Fibroblast of skin of right biceps (primary cell): ENCODE data around the gene DPF3.

Experiments used
- DNase-seq: peaks from one replicate; pipeline ENCODE4 v3.0.0-alpha.2; 2013

The DPF3 gene

DNA sequence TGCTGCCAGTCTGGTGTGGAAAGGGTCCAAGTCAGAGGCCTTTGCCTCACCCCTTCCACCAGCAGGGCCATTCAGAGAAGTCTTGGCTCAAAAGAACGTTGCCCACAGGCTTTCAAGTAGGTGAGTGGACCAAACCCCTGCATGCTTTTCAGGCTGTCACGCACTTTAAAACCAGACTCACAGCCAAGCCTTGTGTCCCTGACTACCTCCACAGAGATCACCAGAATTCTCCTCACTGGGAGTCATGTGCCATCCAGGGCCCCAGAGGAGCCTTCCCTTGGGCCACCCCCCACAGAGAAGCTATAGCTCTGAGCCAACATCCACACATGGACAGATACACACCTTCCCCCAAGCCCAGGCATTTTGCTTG, 283.1 kb downstream of the DPF3 start:
- DNase-seq, result peak; percentile 53

DNA sequence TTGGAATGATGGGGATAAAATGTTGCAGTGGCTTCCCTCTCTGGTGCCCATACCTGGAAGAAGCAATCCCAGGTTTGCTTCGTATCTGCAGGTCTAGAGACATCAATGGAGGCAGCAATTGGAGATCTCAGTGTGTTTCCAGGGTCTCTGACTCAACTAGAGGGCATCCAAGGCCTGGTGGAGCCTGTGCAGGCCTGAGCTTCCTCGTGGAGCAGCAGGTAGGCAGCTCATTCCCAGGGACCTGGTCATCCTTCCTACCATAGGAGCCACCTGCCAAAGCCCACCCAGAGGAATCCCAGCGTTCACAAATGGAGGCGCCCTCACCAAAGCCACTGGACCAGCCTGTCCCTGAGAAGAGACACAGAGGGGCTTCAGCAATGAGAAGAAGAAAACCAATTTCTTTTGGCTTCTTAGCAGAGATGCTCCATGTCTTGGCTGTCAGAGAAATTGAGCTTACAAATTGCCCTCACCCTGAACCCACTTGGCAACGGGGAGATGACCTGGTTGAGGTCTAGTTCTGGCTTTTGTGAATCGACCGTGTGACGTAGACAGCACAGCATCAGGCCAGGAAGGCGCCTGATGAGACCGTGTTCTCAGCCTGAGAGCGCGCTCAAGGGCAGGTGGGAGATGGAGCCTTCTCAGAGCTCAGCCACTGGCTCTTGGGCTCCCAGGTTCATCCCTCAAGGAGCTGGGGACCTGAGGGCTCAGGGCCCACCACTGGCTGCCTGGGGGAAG, 283.6 kb downstream of the DPF3 start:
- no peak for DNase-seq

DNA sequence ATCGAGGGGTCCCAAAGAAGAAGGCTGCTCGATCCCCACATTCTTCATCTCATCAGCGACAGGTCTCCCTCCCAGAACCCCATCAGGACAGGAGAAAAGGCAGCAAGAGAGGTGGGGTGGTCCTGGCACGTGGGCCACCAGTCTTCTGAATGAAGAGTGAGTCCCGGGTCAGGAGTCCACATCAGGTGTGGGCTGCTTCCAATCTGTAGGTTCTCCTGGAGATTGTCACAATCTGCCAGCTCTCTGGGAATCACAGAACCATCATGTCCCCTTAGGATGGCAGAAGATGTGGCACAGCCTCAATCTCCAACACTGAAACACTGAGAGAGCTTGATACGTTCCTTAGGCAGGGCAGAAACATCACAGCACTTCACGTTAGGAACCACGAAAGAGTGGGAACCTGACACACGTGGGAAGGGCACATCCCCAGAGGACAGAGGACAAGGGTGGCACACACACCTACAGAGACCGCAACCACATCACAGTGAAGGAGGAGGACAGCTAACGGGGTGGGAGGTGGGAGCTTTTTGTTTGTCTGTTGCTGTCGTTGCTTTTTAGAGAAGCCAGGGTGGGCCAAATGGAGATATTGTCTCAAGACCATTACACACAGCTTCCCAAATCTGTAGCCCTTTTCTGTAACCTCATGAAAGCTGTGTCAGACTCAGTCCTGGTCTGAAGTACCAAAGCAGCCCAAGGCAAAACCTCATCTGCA, 284.5 kb downstream of the DPF3 start:
- no peak for DNase-seq

DNA sequence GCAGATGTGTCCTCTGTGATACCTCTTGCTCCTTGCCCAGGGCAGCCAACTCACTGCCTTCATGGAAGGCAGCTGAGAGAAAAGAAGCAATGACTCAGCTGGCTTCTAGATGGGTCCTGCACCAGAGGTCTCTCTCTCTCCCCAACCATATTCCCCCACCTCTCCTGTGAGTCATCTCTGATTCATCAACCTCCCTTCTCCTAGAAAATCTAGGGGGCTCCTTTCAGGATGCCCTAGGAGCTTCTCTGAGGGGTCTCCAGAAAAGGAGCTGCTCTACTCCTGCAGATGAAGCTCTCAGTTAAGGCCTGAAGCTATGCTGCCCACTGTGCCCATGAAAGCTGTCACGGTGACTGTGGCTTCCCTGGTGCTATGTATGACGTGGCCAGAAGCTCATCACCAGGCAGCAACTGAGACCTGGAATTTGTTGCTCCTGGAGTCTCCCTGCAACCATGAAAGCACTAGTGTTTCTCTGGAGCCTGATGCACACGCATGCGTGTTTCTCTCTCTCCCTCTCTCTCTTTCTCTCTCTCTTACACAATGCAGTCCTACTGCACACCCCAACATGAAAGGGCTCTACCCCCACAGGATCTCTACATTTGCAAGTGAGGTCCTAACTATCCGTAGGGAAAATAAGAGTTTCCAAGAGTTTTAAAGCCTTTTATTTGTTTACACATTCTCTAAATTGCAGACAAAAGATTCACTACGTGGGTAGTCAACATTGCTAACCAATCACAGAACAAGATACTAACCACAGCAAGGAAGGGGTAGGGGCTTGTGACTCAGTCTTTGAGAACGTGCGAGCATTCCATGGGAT, 285.3 kb downstream of the DPF3 start:
- DNase-seq, result peak; percentile 96

DNA sequence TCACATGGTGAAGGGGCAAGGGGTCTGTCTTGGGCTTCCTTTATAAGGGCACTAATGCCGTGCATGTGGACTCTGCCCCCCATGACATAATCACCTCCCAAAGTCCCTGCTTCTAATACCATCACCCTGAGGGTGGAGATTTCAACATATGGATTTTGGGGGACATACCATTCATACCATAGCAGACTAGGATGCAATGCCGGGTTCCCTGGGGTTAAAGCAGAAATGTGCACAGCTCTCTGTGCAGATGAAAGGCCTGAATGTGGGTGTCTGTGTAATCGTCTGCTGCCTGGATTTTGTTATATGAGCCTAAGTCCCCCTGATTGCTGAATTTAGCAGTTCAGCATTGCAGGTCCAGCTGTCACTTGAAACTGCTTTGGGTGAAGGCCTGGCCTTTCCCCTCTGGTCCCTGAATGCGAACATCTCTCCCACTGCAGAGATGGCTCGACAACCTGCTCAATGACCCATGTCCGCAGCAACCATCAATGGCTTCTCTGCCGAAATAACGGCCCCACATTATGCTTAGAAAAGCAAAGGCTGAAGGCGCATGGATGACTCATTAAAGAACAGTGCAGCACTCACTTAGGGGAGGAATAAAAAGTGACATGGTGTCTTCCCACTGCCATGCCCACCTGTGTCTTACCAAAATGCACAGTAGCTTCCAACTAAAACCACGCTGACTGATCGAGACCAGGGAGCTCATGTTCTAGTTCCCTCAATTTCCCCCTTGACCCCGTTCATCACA, 286.3 kb downstream of the DPF3 start:
- DNase-seq, result peak; percentile 55

DNA sequence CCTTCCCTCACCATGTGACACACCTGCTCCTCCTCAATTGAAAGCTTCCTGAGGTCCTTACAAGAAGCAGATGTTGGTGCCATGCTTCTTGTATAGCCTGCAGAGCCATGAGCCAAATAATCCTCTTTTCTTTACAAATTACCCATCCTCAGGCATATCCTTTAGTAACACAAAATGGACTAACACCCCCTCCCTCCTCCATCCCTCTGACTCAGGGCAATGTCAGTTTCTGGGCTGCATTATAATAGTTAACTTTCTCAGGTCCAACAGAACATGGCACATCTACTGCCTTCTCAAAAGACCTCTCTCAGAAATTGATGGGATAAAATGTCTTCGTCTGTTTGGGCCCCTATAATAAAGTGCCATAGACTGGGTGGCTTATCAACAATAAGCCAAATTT, 287.0 kb downstream of the DPF3 start:
- peak; percentile 22 for DNase-seq

DNA sequence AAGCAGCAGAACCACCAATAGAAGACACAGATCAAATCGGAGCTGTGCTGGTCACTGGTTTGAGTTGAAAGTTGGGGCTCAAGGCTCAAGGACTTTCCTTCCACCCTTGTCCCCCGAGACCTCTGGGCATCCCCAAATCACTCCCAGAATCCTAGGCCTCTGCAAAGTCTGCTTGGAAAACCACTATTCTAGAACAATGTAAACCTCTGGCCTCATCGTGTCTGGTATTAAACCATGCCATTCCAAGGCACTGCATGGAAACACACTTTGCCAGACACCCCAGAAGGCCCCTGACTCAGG, 288.0 kb downstream of the DPF3 start:
- no peak for DNase-seq

DNA sequence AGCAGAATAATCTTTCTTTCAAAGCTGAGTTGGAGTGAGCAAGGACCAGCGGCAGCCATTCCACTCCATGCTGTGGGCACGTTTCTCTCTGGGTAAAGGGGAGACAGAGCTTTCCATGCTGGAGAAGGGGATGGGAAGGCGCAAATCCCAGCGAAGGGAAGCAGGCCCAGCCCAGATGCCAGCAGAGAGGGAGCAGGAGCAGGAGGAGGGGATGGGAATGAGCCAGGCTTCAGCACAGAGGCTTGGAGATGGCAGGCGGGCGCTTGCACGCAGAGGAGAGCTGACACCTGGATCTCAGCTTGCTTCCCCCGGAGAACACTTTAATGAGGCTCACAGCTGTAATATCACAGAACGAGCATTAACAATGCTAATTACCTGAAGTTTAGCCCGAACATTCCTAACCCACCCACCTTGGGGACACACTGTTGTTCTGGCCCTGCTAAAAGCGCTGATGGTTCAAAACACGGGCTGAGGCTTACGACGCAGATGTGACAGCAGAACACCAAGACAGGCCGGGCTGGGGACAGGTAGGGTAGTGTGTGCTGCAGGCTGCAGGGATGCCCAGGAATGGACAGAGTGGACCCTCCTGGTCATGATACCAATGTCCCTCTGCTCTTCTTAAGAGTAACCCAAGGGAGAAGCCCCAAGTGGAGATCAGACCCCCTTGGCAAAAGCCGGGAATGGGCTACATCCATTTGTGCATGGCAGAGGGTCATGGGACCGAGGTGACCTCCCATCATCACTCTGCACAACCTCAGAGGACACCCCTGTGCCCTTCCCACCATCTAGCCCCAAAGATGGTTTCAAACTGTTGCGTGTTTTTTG, 288.6 kb downstream of the DPF3 start:
- DNase-seq, result no peak

DNA sequence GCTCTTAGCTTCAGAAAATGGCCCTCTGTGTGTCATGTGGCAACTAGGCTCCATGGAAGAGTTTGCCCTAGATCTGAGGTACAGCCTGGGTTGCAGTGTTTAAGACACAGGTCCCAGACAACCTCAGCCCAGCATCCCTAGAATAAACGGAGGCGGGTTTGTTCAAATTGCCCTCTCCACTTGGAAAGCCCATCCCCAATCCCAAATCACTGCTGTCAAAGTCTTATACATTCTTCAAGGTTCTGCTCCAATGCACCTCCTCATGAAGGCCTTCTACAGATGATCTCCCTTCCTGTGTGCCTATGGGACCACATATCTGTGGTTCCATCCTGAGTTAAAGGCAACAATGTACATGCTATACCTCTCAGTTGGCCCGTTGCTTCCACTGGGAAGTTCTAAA, 289.8 kb downstream of the DPF3 start:
- DNase-seq, result no peak

DNA sequence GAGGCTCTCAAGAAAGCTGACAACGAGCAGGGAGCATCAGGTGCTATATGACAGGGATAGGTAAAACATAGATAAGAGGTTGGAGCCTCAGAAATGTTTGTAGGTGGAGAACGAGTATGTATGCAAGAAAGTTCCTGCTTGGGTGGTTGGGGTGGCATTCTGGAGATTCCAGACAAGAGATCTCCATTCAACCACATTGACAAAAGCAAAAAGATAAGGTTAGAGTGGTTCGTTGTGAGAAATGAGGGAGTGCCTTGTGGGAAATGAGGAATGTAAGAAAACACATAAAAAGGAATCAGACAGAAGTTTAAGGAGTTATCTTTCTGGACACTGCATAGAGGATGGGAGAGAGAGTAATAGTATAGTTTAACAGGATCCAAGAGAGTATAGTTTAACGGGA, 290.3 kb downstream of the DPF3 start:
- DNase-seq, result peak; percentile 23

DNA sequence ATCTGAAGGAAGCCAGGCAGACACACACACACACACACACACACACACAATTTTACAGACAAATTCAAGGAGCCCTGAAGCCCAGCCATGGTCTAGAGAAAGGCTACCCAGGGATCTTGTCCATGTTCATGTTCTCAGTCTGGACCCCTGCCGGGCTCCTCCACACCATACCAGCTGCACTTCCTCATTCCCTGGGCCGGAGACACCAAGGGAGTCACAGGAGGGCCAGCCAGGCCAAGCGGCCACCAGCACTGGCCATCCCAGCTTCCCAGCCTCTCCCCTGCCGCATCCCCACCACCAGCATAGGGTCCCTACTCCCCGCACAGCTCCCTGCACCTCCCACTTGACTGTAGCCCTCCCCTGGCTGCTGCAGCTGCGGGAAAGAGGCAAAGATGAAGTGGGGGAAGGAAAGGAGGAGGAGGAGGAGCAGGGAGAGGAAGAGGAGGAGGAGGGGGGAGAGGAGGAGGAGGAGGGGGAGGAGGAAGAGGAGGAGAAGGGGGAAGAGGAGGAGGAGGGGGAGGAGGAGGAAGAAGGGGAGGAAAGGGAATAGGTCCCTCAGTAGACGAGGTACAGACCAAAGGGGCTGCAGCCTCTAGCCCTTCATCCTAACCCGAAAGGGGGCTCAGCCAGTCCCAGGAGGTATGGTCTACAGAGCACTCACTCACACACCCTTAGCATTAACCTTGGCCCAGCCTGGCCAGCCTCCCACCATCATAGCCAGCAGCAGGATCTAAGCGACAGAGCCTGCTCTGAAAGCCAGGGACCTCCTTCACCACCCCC, 293.2 kb downstream of the DPF3 start:
- no peak for DNase-seq

DNA sequence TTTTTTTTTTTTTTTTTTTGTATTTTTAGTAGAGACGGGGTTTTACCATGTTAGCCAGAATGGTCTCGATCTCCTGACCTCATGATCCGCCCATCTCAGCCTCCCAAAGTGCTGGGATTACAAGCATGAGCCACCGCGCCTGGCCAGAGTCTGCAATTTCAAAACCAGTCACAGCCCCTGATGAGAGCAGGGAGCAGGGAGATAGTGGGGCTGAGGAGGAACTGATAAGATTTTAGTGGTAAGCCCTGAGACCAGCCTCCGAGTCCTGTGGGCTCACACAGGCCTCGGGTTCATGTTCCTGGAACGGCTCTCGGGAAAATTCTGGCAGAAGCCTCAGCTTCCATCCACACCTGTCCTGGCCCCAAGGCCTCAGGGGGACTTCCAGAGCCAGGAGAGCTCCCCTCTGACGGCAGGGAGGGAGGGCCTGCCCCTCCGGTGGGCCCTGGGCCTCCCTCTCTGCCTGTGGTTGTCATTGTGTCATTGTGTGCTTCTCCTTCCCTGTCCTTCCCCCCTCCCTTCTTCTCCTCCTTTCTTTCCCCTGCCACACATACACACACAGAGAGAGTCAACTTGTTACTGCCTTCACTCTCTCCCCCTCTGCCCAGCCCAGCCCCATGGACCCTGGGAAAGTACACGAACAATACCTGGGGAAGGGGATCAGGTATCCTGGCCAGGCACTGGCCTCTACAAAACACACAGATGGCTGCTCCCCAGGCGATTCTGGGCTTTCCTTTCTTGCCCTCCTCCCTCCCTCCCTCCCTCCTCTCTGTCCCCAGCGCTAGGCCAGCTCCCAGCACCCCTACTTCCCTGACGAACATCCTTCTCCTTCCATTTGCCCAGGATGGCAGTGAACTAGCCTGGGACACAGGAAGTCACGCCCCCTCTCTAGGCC, 294.1 kb downstream of the DPF3 start:
- DNase-seq, result no peak

DNA sequence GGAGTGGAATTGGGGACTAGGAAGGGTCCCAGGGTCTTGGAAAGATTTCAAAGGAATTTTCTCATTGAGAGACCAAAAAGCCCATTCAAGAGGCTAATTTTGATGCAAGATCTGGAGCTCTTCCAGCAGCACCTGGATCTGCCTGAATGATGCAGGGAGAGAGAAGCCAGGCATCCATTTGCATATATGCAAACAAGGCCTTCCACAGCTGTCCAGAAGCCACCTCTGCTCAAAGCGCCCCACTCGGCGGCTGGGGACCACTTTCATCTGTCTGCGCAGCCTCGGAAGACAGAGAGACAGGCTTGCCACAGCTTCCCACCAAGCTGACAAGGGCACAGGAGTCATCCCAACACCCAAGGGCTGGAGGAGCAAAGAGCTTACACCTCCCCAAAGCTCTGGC, 295.6 kb downstream of the DPF3 start:
- DNase-seq, result no peak

DNA sequence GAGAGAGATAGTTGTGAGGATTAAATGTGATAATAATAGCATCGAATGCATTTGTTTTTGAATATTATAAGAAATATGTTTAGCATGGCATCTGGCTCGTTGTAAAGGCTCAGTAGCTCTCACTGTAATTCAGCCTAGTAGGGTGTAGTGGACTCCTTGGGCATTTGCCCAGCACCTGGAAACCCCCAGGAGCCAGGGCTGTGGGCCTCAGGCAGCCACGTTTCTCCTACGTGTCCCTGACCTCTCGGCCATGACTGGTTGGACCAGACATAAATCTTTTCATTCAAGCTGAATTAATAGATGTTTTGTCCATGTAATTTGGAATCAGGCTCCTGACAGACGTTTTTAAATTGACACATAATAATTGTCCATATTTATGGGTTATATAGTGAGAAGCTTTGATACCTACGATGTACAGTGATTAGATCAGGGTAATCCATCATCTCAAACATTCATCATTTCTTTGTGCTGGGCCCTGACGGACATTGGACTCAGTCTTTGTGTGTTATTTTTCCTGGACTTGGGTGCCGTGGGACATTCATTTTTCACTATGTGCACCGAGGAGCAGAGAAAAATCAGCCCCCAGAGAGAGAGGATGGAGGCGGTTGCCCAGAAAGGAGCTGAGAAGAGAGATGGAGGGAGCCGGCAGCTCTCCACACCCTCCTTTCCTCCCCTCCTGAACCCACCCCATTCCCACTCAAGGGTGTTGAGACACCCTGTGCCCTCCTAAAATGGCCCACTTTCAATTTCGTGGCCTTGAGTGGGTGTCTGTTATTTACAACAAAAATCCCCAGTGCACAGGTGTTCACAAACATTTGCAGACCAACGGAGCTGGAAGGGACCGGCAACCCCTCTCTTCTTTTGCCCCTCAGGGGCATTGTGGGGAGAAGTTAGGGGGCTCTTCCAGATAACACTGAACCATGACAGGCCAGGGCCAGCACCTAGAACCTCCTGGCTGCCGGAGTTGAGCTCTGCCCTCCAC, 296.4 kb downstream of the DPF3 start:
- no peak for DNase-seq

DNA sequence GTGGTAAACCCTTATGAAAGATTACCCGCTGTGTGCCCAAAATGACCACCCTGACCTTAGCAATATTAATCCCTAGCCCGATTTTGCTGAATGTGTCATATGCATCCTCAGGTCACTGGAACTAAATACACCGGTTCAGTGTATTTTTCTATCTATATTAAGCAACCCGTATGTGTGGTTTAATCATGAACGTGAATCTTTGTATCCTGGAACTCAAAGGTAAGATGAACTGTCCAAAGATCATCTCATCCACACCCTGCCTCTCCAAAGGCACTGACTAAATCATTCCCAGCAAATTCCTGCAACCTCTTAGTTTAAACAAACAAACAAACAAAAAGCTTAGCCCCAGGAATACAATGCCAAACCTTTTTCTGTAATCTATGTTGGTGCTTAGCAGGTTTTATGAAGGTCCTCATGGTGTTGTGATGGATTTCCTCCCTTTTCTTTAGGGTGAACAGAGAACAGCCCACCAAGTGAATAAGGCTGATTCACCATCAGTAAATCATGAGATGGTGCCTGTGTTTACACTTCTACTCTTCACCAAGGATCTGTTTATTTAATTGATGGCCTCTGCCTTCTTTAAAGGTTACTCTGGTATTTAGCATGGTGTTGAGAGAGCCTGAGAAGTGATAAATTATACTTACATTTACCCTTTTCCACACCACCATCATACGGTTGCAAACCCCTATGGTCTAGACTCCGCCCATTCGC, 298.6 kb downstream of the DPF3 start:
- DNase-seq, result peak; percentile 14

DNA sequence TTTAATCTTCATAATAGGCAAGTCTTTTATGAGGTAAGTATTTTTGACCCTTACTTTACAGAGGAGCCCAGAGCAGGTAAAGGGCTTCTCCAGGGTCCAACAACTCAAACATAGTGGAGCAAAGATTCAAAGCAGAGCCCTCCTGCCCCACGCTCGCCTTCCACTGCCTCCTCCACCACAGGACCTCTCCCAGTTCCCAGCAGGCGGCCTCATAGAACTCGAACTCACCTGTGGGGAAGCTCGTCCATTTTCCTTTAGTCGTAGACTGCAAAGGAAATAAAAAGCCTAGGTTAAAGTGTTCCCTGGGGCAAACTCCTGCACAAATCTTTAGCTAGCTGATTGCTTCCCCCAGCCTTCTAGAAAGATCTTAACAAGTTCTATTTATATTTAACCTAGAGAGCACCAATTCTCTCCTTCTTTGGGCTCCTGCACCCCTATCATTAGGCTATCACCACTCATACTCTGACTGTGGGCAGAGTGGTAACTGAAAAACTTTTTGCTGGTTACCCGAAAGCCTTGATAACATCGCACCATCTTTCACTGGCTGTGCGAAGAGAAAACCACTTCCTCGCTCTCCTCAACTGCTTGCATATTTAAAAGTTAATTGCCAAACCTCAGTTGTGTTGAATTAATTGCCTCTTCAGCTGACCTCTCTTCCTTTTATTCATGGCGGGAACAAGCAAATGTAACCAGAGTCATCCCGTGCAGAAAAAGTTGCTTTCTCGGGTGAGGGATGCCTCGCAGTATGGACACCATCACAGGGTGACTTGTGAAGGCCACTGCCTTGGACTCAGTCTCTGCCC, 299.6 kb downstream of the DPF3 start:
- DNase-seq, result no peak

DNA sequence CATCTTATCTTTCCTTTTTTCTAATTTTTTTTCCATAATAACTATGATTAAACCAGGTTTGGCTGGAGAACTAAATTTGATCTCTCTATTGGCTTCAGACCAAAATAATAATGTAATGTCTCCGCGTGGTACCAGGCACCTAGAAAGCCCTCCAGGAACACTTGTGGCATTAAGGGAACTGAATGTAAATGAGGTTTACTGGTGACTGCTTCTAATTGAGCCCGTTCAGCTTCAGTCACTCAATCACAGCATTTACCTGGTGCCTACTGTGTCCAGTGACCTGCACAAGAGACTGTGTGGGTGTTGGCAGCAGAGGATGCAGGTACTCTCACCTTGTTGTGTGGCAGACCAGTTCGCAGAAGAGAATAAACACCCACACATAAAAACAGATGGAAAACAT, 302.5 kb downstream of the DPF3 start:
- no peak for DNase-seq

DNA sequence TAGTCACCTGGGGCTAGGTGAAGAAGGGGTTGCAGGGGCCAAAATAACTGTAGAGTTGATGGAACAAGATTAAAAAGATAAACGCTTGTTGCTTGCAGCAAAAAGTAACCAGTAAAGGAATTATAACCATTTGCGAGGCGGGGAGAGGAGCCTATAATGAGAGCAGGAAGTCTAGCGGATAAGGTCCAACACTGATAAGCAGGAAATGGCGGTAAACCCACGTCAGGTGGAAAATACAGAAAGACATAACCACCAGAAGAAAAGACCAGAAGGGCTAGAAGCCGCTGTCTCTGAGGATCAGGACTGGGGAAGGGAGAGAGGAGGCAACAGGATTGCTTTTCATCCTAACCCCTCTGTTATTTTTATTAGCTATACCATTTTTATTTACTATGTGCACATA, 303.3 kb downstream of the DPF3 start:
- DNase-seq, result no peak
